NCI-H2227 treated with DMSO at 0.1 percent for 48 hours (cell line): ENCODE data around the gene MPPED2.

Source experiments
- DNase-seq: peaks from one replicate; lab custom pipeline; 2025; lab: John Stamatoyannopoulos, UW

MPPED2 gene

GRCh38 chr11:30451626-30452025 is 134.5 kb downstream of the MPPED2 start:
- no peak for DNase-seq

GRCh38 chr11:30451167-30451566 is 135.0 kb downstream of the MPPED2 start:
- no peak for DNase-seq

GRCh38 chr11:30447058-30447640 is 139.0 kb downstream of the MPPED2 start:
- no peak for DNase-seq

- no peak for DNase-seq
Observed at GRCh38 chr11:30446520-30446919, 139.6 kb downstream of the MPPED2 start.

GRCh38 chr11:30445056-30445455 is 141.1 kb downstream of the MPPED2 start:
- no peak for DNase-seq

- DNase-seq, result no peak
Observed at GRCh38 chr11:30440510-30440909, 145.6 kb downstream of the MPPED2 start.

GRCh38 chr11:30436801-30437200 is 149.4 kb downstream of the MPPED2 start:
- DNase-seq, result no peak

- no peak for DNase-seq
Observed at GRCh38 chr11:30435488-30435887, 150.7 kb downstream of the MPPED2 start.

GRCh38 chr11:30434901-30435300 is 151.3 kb downstream of the MPPED2 start:
- DNase-seq, result no peak

- no peak for DNase-seq
Observed at GRCh38 chr11:30433831-30434230, 152.3 kb downstream of the MPPED2 start.

GRCh38 chr11:30432716-30433115 is 153.4 kb downstream of the MPPED2 start:
- no peak for DNase-seq

GRCh38 chr11:30432178-30432577 is 154.0 kb downstream of the MPPED2 start:
- DNase-seq, result no peak

GRCh38 chr11:30431127-30431814 is 154.9 kb downstream of the MPPED2 start:
- no peak for DNase-seq

- no peak for DNase-seq
Observed at GRCh38 chr11:30429550-30429949, 156.6 kb downstream of the MPPED2 start.

- no peak for DNase-seq
Observed at GRCh38 chr11:30426781-30427180, 159.4 kb downstream of the MPPED2 start.

GRCh38 chr11:30424844-30425243 is 161.3 kb downstream of the MPPED2 start:
- no peak for DNase-seq

- no peak for DNase-seq
Observed at GRCh38 chr11:30424321-30424720, 161.8 kb downstream of the MPPED2 start.

GRCh38 chr11:30423886-30424285 is 162.3 kb downstream of the MPPED2 start:
- no peak for DNase-seq

GRCh38 chr11:30423279-30423648 is 162.9 kb downstream of the MPPED2 start:
- DNase-seq, result no peak

- DNase-seq, result no peak
Observed at GRCh38 chr11:30422447-30423278, 163.5 kb downstream of the MPPED2 start.

- DNase-seq, result no peak
Observed at GRCh38 chr11:30420233-30420787, 165.8 kb downstream of the MPPED2 start.

- DNase-seq, result no peak
Observed at GRCh38 chr11:30414806-30415205, 171.3 kb downstream of the MPPED2 start.

- no peak for DNase-seq
Observed at GRCh38 chr11:30414244-30414643, 171.9 kb downstream of the MPPED2 start.
